A673 (cell line): ENCODE measurements around the gene MAX. TPM values are rescaled to one million over a fixed set of nuclear protein-coding genes. Genes with fewer than 3 reads are reported as not detected.

ENCODE experiments used
- BruUV-seq: library from RNA; stranded (reverse); fragments of 400-500 nt; replicated peaks from 2 replicates; lab custom pipeline; 2021; lab: Mats Ljungman, UMichigan
- CTCF ChIA-PET: fragments of 300-600 bp; sonication (Branson Sonifier 250); formaldehyde crosslinking; loops from one replicate; lab custom pipeline; 2022; ENCODE audit warnings: antibody characterized with exemption; lab: Charles Lee
- POLR2A ChIA-PET: fragments of 300-600 bp; sonication (Branson Sonifier 250); formaldehyde crosslinking; loops from one replicate; lab custom pipeline; 2022; ENCODE audit warnings: antibody characterized with exemption; ENCODE audit not compliant: low non-redundant PET; lab: Charles Lee
- DNase-seq: peaks from one replicate; pipeline ENCODE4 v3.0.0-alpha.2; 2015; ENCODE audit warnings: low spot score
- H3K27ac ChIP-seq: fragments of 200-600 bp; sonication (generic); 2 replicates; pipeline ENCODE4 v1.5.1; 2016; ENCODE audit warnings: mixed run types, low read depth, mild to moderate bottlenecking, mixed read lengths, antibody characterized with exemption, low read length; ENCODE audit not compliant: poor library complexity, severe bottlenecking
- H3K27me3 ChIP-seq: fragments of 200-600 bp; sonication (generic); replicated peaks from 2 replicates; pipeline ENCODE4 v1.6.1; 2017; ENCODE audit warnings: mixed run types, low read depth, mild to moderate bottlenecking, mixed read lengths, antibody characterized with exemption, low read length; ENCODE audit not compliant: insufficient read depth, poor library complexity
- H3K36me3 ChIP-seq: fragments of 200-600 bp; sonication (generic); 2 replicates; pipeline ENCODE4 v1.6.1; 2016; ENCODE audit warnings: mixed run types, mild to moderate bottlenecking, mixed read lengths, antibody characterized with exemption, low read length; ENCODE audit not compliant: insufficient read depth, poor library complexity, severe bottlenecking
- H3K4me1 ChIP-seq: fragments of 200-600 bp; sonication (generic); 2 replicates; pipeline ENCODE4 v1.6.1; 2017; ENCODE audit warnings: mixed run types, mild to moderate bottlenecking, mixed read lengths, antibody characterized with exemption, low read length; ENCODE audit not compliant: insufficient read depth, poor library complexity, severe bottlenecking
- H3K4me3 ChIP-seq: fragments of 200-600 bp; sonication (generic); 2 replicates; pipeline ENCODE4 v1.5.1; 2016; ENCODE audit warnings: low read depth, mixed run types, mild to moderate bottlenecking, mixed read lengths, low read length; ENCODE audit not compliant: poor library complexity, severe bottlenecking
- H3K9me3 ChIP-seq: fragments of 200-600 bp; sonication (generic); 2 replicates; pipeline ENCODE4 v1.6.1; 2016; ENCODE audit warnings: mixed run types, low read depth, mild to moderate bottlenecking, mixed read lengths, antibody characterized with exemption, low read length; ENCODE audit not compliant: poor library complexity, severe bottlenecking
- EZH2 ChIP-seq: fragments of 200-600 bp; sonication (generic); IDR thresholded peaks from 2 replicates; pipeline ENCODE4 v1.6.1; 2017; ENCODE audit warnings: borderline replicate concordance, low read depth, mild to moderate bottlenecking, mixed read lengths, antibody characterized with exemption, low read length; ENCODE audit not compliant: poor library complexity, severe bottlenecking
- intact Hi-C: fragments of 100-400 bp; cut with micrococcal nuclease; formaldehyde crosslinking; loops from one replicate; pipeline ENCODE4 v1.10.0; 2022; ENCODE audit not compliant: unreplicated experiment
- total RNA-seq: library from RNA; stranded (reverse); gene quantifications from 2 replicates; pipeline ENCODE4 v1.2.3, GENCODE V29; 2021
- TF ChIP-seq, protein P1 (sequence below): fragments of 300-800, 200-600 bp; sonication (generic); conservative IDR thresholded peaks from 2 replicates; pipeline ENCODE4 v1.5.1; 2017; ENCODE audit warnings: low read depth, mild to moderate bottlenecking, antibody characterized with exemption, low read length, moderate library complexity, mixed read lengths

The MAX gene
- total RNA-seq, 1 experiment from 2014 or later, result 81.2 TPM

DNA sequence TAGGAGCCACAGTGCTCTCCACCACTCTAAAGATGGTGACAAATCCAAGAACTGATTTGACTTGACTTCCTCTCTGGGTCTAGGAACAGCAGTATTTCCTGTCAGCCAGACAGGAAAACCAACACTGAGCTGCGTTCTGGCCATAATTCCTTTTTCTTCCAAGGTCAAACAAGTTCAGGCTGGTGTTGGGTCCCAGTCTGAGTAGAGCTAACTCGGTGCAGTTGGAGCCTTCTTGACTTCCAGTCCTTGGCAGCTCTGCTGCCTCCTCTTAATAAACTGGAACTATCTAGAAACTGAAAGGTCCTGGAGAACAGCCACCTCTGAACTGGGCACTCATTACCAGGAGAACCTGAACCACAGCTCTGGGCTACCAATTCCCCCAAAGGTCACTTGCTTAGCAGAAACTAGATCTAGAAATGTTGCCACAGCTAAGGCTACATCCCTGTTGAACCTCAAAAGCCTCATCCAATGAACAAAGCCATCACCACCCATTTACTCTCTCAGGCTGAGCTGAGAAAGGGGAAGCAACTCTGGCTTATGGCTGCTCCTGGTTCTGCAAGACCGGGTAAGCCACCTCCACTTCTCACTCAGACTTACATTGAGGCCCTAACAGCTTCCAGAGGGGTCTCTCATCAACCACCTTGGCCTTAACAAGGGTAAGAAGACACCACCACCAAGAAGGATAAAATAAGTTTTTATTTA is 27.7 kb downstream of the MAX start:
- BruUV-seq, result no TSS peak
- ChIA-PET POLR2A (no interaction called here), CTCF (no interaction called here)
- no peak for DNase-seq
- no peaks in the 10 kb centered on the region for H3K4me1 ChIP-seq
- no peaks in the 10 kb centered on the region for H3K27me3 ChIP-seq
- no peak for TF ChIP-seq EZH2
- peaks cover 11% of the 10 kb centered on the region for H3K36me3 ChIP-seq
- no peaks in the 10 kb centered on the region for H3K9me3 ChIP-seq
- no peak overlapping the region for H3K27ac ChIP-seq
- H3K4me3 ChIP-seq, result no peak overlapping the region
- intact Hi-C loops, result no loop called here

DNA sequence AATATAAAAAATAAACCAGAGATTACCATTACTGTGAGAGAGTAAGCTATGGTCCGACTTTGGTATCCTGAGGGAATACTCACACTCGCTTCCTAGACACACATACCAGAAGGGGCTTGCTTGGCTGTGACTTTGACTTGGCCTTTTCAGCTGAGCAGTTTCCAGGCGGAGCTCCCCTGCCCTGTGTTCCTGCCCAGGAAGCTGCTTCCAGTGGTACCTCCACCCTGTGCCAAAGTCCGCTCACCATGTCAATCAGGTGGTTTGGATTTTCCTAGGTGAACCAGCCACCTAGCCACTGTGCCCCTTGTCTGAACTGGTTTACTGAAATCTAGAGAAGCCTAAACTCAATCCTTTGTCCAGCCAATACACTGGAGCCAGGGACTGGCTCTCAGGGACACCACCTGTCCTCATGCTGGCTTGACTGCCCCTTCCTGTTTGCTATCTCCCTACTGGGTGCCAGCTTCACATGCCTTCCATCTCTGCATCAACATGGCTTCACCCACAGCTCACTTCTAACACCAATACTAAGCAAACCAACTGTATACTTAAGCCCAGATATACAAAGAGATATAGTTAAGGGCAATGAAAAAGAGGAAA is 28.6 kb downstream of the MAX start:
- ChIA-PET CTCF (no interaction called here), POLR2A (no interaction called here)
- Histone ChIP-seq H3K4me3 (no peak overlapping the region), H3K27me3 (no peaks in the 10 kb centered on the region), H3K36me3 (peaks cover 11% of the 10 kb centered on the region), H3K27ac (no peak overlapping the region), H3K4me1 (no peaks in the 10 kb centered on the region), H3K9me3 (no peaks in the 10 kb centered on the region)
- intact Hi-C loops, result no loop called here
- no peak for DNase-seq
- no TSS peak for BruUV-seq
- no peak for TF ChIP-seq EZH2
- TF ChIP-seq, protein P1, sequence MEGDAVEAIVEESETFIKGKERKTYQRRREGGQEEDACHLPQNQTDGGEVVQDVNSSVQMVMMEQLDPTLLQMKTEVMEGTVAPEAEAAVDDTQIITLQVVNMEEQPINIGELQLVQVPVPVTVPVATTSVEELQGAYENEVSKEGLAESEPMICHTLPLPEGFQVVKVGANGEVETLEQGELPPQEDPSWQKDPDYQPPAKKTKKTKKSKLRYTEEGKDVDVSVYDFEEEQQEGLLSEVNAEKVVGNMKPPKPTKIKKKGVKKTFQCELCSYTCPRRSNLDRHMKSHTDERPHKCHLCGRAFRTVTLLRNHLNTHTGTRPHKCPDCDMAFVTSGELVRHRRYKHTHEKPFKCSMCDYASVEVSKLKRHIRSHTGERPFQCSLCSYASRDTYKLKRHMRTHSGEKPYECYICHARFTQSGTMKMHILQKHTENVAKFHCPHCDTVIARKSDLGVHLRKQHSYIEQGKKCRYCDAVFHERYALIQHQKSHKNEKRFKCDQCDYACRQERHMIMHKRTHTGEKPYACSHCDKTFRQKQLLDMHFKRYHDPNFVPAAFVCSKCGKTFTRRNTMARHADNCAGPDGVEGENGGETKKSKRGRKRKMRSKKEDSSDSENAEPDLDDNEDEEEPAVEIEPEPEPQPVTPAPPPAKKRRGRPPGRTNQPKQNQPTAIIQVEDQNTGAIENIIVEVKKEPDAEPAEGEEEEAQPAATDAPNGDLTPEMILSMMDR, result no peak

DNA sequence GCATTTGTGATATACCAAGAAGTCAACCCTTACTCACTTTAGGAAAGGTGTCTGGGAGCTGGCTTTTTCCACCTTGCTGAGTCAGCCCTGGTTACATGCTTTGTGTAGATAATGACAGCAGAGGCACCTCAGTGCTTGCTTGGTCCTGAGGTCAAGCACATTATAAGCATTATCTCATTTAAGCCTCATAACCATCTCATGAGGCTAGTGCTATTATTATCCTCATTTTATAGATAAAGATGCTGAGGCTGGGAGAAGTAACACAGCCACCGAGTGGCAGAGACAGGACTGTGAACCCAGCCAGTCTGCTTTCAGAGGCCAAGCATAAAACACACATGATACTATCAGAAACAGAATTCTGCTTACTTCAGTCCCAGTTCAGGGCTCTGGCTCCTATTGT is 29.4 kb downstream of the MAX start:
- Histone ChIP-seq H3K36me3 (peaks cover 10% of the 10 kb centered on the region), H3K4me1 (no peaks in the 10 kb centered on the region), H3K27ac (no peak overlapping the region), H3K27me3 (no peaks in the 10 kb centered on the region), H3K4me3 (no peak overlapping the region), H3K9me3 (no peaks in the 10 kb centered on the region)
- TF ChIP-seq EZH2, result no peak
- TF ChIP-seq, protein P1, result no peak
- DNase-seq, result no peak
- BruUV-seq, result no TSS peak
- intact Hi-C loops, result no loop called here
- CTCF ChIA-PET, result no interaction called here
- POLR2A ChIA-PET, result no interaction called here
